Measurements from ENCODE around the gene CCDC200. TPM values are rescaled to one million over a fixed set of nuclear protein-coding genes. Genes with fewer than 3 reads are reported as not detected.
"Not testable (repeated sequence)": the region's sequence is repeated elsewhere in the genome, so short reads cannot be mapped to it uniquely, and the experiment has no call there.

Gene CCDC200
- not detected for total RNA-seq
- polyA plus RNA-seq (ENCODE audit: insufficient read depth, low read depth, low replicate concordance), result not detected
- long read RNA-seq, donor 1, result 0 reads
- long read RNA-seq, donor 2, partial matches to known transcripts, result 32 of 32 reads
- long read RNA-seq, donor 2, other reads (novel, unspliced or antisense), result 0 of 32 reads
- long read RNA-seq, donor 3, result 0 reads
- long read RNA-seq, donor 4, result 0 reads
- long read RNA-seq, donor 5, result 0 reads
- long read RNA-seq, donor 6, result 0 reads
- long read RNA-seq, donor 7, partial matches to known transcripts, result 0 of 15 reads
- long read RNA-seq, donor 7, other reads (novel, unspliced or antisense), result 15 of 15 reads
- long read RNA-seq, donor 8, result 0 reads
- long read RNA-seq, donor 9, result 0 reads
- long read RNA-seq, donor 10, result 0 reads

GRCh38 chr17:43228020-43228782 lies at the start of gene CCDC200:
Gene CCDC200, minus strand, starts transcription at chr17:43228623. Its CDS starts 69 bp downstream, at chr17:43228554.
- H3K27ac ChIP-seq (ENCODE audit: low read depth in 2 of 2, low read length in 2 of 2); H3K4me3 ChIP-seq (ENCODE audit: low read length in 3 of 3); FAIRE-seq; H3K9me3 ChIP-seq (ENCODE audit: control insufficient read depth in 2 of 3, insufficient read depth in 1 of 3, low read length in 3 of 3); H3K4me1 ChIP-seq (ENCODE audit: control insufficient read depth in 2 of 3, insufficient read depth in 2 of 3, low read depth in 1 of 3, low read length in 3 of 3); H3K27me3 ChIP-seq (ENCODE audit: control insufficient read depth, insufficient read depth, low read length); DNase-seq; H3K9ac ChIP-seq (ENCODE audit: low read length in 3 of 3); intact Hi-C loops (cut with DNase I): not testable (repeated sequence)
- peaks cover 0 to 15% (median 2%) of the 10 kb centered on the region in 3 donors for H3K36me3 ChIP-seq (ENCODE audit: control insufficient read depth in 2 of 3, insufficient read depth in 3 of 3, low read length in 3 of 3)

GRCh38 chr17:43272914-43273313 lies 44.5 kb upstream of the CCDC200 start:
- H3K36me3 ChIP-seq (ENCODE audit: control insufficient read depth in 2 of 3, insufficient read depth in 3 of 3, low read length in 3 of 3); DNase-seq; H3K4me1 ChIP-seq (ENCODE audit: control insufficient read depth in 2 of 3, insufficient read depth in 2 of 3, low read depth in 1 of 3, low read length in 3 of 3); H3K9ac ChIP-seq (ENCODE audit: low read length in 3 of 3); H3K4me3 ChIP-seq (ENCODE audit: low read length in 3 of 3); H3K27ac ChIP-seq (ENCODE audit: low read depth in 2 of 2, low read length in 2 of 2); intact Hi-C loops (cut with DNase I); FAIRE-seq; H3K9me3 ChIP-seq (ENCODE audit: control insufficient read depth in 2 of 3, insufficient read depth in 1 of 3, low read length in 3 of 3); H3K27me3 ChIP-seq (ENCODE audit: control insufficient read depth, insufficient read depth, low read length): not testable (repeated sequence)

- intact Hi-C loops (cut with DNase I); DNase-seq: not testable (repeated sequence)
Observed at GRCh38 chr17:43272483-43272882, 44.1 kb upstream of the CCDC200 start.

GRCh38 chr17:43270552-43271504 lies 42.4 kb upstream of the CCDC200 start:
- H3K27ac ChIP-seq (ENCODE audit: low read depth in 2 of 2, low read length in 2 of 2); FAIRE-seq; H3K36me3 ChIP-seq (ENCODE audit: control insufficient read depth in 2 of 3, insufficient read depth in 3 of 3, low read length in 3 of 3); intact Hi-C loops (cut with DNase I); H3K4me3 ChIP-seq (ENCODE audit: low read length in 3 of 3); DNase-seq; H3K9ac ChIP-seq (ENCODE audit: low read length in 3 of 3); H3K9me3 ChIP-seq (ENCODE audit: control insufficient read depth in 2 of 3, insufficient read depth in 1 of 3, low read length in 3 of 3); H3K4me1 ChIP-seq (ENCODE audit: control insufficient read depth in 2 of 3, insufficient read depth in 2 of 3, low read depth in 1 of 3, low read length in 3 of 3); H3K27me3 ChIP-seq (ENCODE audit: control insufficient read depth, insufficient read depth, low read length): not testable (repeated sequence)

More at GRCh38 chr17:43272483-43272882, 44.1 kb upstream of the CCDC200 start:
- H3K9ac ChIP-seq (ENCODE audit: low read length in 3 of 3); H3K9me3 ChIP-seq (ENCODE audit: control insufficient read depth in 2 of 3, insufficient read depth in 1 of 3, low read length in 3 of 3); H3K27ac ChIP-seq (ENCODE audit: low read depth in 2 of 2, low read length in 2 of 2); H3K27me3 ChIP-seq (ENCODE audit: control insufficient read depth, insufficient read depth, low read length); H3K36me3 ChIP-seq (ENCODE audit: control insufficient read depth in 2 of 3, insufficient read depth in 3 of 3, low read length in 3 of 3); H3K4me1 ChIP-seq (ENCODE audit: control insufficient read depth in 2 of 3, insufficient read depth in 2 of 3, low read depth in 1 of 3, low read length in 3 of 3); H3K4me3 ChIP-seq (ENCODE audit: low read length in 3 of 3); FAIRE-seq: not testable (repeated sequence)

GRCh38 chr17:43246456-43246855 lies 18.0 kb upstream of the CCDC200 start:
- H3K27ac ChIP-seq (ENCODE audit: low read depth in 2 of 2, low read length in 2 of 2); H3K9me3 ChIP-seq (ENCODE audit: control insufficient read depth in 2 of 3, insufficient read depth in 1 of 3, low read length in 3 of 3); H3K36me3 ChIP-seq (ENCODE audit: control insufficient read depth in 2 of 3, insufficient read depth in 3 of 3, low read length in 3 of 3); H3K27me3 ChIP-seq (ENCODE audit: control insufficient read depth, insufficient read depth, low read length); H3K9ac ChIP-seq (ENCODE audit: low read length in 3 of 3); H3K4me3 ChIP-seq (ENCODE audit: low read length in 3 of 3); intact Hi-C loops (cut with DNase I); H3K4me1 ChIP-seq (ENCODE audit: control insufficient read depth in 2 of 3, insufficient read depth in 2 of 3, low read depth in 1 of 3, low read length in 3 of 3); DNase-seq; FAIRE-seq: not testable (repeated sequence)

GRCh38 chr17:43240596-43241352 lies 12.4 kb upstream of the CCDC200 start:
- DNase-seq; H3K9ac ChIP-seq (ENCODE audit: low read length in 3 of 3); H3K27me3 ChIP-seq (ENCODE audit: control insufficient read depth, insufficient read depth, low read length); H3K36me3 ChIP-seq (ENCODE audit: control insufficient read depth in 2 of 3, insufficient read depth in 3 of 3, low read length in 3 of 3); H3K27ac ChIP-seq (ENCODE audit: low read depth in 2 of 2, low read length in 2 of 2); H3K9me3 ChIP-seq (ENCODE audit: control insufficient read depth in 2 of 3, insufficient read depth in 1 of 3, low read length in 3 of 3); H3K4me1 ChIP-seq (ENCODE audit: control insufficient read depth in 2 of 3, insufficient read depth in 2 of 3, low read depth in 1 of 3, low read length in 3 of 3); FAIRE-seq; intact Hi-C loops (cut with DNase I); H3K4me3 ChIP-seq (ENCODE audit: low read length in 3 of 3): not testable (repeated sequence)

- H3K9me3 ChIP-seq (ENCODE audit: control insufficient read depth in 2 of 3, insufficient read depth in 1 of 3, low read length in 3 of 3); intact Hi-C loops (cut with DNase I); DNase-seq; H3K27ac ChIP-seq (ENCODE audit: low read depth in 2 of 2, low read length in 2 of 2); FAIRE-seq; H3K27me3 ChIP-seq (ENCODE audit: control insufficient read depth, insufficient read depth, low read length); H3K4me1 ChIP-seq (ENCODE audit: control insufficient read depth in 2 of 3, insufficient read depth in 2 of 3, low read depth in 1 of 3, low read length in 3 of 3); H3K36me3 ChIP-seq (ENCODE audit: control insufficient read depth in 2 of 3, insufficient read depth in 3 of 3, low read length in 3 of 3); H3K9ac ChIP-seq (ENCODE audit: low read length in 3 of 3); H3K4me3 ChIP-seq (ENCODE audit: low read length in 3 of 3): not testable (repeated sequence)
Observed at GRCh38 chr17:43239597-43239996, 11.2 kb upstream of the CCDC200 start.
